ENCODE measurements around the gene SNRNP70.
"Not testable (repeated sequence)": the region's sequence is repeated elsewhere in the genome, so short reads cannot be mapped to it uniquely, and the experiment has no call there.

DNA sequence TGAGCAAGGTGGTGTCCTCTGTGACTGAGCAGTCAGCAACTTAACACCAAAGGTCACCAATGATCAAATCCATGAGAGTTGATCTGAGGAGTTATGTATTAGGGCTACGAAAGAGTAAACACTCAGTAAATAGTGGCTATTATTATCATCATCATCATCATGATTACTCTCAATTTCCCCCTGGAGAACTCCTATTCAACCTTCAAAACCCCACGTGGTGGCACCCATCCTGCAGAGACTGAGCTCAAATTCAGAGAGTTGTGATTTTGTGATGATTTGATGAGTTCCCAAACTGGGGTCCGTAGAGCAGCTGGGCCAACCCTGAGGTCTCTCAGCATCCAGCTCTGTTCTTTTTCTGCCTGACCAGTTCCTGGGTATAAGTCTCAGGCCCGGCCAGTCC, 35.4 kb upstream of the SNRNP70 start:
- TF ChIP-seq CTCF, POLR2A (IDR thresholded peaks at IDR 0.05): not testable (repeated sequence)
